Central memory CD8-positive, alpha-beta T cell (primary cell): ENCODE data around the gene NBEAL2.
A peak's percentile ranks its signal among the peaks of the same experiment; 100 is the strongest.

ENCODE experiments used
- ATAC-seq: fragments of 150-1000 bp; cut with Tn5 transposase; replicated peaks from 2 replicates; pipeline ENCODE4 v1.10.0; 2022; ENCODE audit warnings: mild to moderate bottlenecking, moderate FRiP score, moderate number of reproducible peaks; ENCODE audit not compliant: poor library complexity, severe bottlenecking; ENCODE audit errors: extremely low read depth
- DNase-seq, 2 donors: peaks; one replicate each; pipeline ENCODE4 v3.0.0; 2021; ENCODE audit warnings: low spot score in 2 of 2
- H3K27ac Mint-ChIP-seq: one replicate; pipeline ENCODE4 v1.8.0; 2022; ENCODE audit warnings: low read depth, mild to moderate bottlenecking, moderate library complexity, mixed read lengths
- H3K27me3 Mint-ChIP-seq: one replicate; pipeline ENCODE4 v1.8.0; 2022; ENCODE audit warnings: mixed read lengths
- H3K36me3 Mint-ChIP-seq: one replicate; pipeline ENCODE4 v1.8.0; 2022; ENCODE audit warnings: mild to moderate bottlenecking, moderate library complexity, mixed read lengths; ENCODE audit not compliant: insufficient read depth
- H3K4me1 Mint-ChIP-seq: one replicate; pipeline ENCODE4 v1.8.0; 2022; ENCODE audit warnings: mixed read lengths
- H3K4me3 Mint-ChIP-seq: one replicate; pipeline ENCODE4 v1.8.0; 2022; ENCODE audit warnings: mild to moderate bottlenecking, moderate library complexity, mixed read lengths
- H3K9me3 Mint-ChIP-seq: one replicate; pipeline ENCODE4 v1.8.0; 2022; ENCODE audit warnings: mixed read lengths

The NBEAL2 gene

DNA sequence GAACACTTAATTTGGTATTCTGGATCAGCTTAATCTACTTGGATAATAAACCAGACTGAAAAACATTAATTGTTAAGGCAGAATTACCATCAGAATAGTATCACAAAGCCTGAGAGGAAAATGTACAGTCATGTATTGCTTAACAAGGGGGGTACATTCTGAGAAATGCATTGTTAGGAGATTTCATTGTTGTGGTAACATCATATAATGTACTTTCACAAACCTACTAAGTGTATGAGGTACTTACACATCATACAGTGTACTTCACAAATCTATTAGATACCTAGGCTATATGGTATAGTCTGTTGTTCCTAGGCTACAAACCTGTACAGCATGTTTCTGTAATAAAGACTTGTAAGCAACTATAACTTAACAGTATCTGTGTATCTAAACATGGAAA, 68.2 kb downstream of the NBEAL2 start:
- ATAC-seq: no peak
- H3K4me3 Mint-ChIP-seq: no peak overlapping the region

DNA sequence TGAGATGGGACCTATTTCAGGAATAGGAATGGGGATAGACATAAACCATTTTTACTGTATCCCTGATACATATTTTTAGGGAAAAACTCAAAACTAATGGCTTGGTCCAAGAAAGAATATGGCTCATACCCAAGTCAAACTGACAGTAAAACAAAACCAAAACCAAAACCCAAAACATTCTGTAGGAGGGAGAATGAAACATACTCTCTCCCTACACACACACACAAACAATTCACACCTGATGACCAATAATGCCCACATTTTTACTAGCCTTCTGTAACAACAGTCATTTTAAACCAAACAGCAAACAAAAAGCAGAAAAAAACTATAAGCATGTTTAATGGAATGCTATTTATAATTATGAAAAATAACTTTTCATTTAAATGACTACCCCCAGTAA, 74.9 kb downstream of the NBEAL2 start:
- H3K4me3 Mint-ChIP-seq: no peak overlapping the region
- H3K27me3 Mint-ChIP-seq: no peaks in the 10 kb centered on the region
- ATAC-seq (no peak), DNase-seq (no peak)
- no peak overlapping the region for H3K27ac Mint-ChIP-seq
- H3K4me1 Mint-ChIP-seq: peaks cover 41% of the 10 kb centered on the region
- H3K36me3 Mint-ChIP-seq: peaks cover 41% of the 10 kb centered on the region
- no peaks in the 10 kb centered on the region for H3K9me3 Mint-ChIP-seq

More for the DNA sequence above, 68.2 kb downstream of the NBEAL2 start:
- H3K27ac Mint-ChIP-seq: no peak overlapping the region
- H3K36me3 Mint-ChIP-seq: peaks cover 34% of the 10 kb centered on the region
- H3K9me3 Mint-ChIP-seq: no peaks in the 10 kb centered on the region
- DNase-seq: no peak
- no peaks in the 10 kb centered on the region for H3K27me3 Mint-ChIP-seq
- peaks cover 6% of the 10 kb centered on the region for H3K4me1 Mint-ChIP-seq

DNA sequence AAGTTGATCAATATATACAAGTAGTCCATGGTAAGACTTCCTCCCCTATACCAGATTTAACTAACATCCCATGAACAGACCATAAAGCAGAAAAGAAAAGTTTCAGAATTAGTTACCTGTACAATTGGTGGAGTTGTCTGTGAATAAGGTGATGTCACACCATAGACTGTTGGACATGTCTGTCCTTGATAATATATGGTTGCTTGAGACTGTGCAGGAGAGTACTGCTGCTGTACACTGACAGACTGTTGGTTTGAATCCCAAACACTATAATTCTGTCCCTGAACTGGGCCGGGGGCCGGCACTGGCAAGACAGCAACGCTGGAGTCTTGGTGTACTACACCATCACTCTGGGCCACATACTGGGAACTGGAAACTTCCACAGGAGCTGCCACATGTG, 77.2 kb downstream of the NBEAL2 start:
- H3K27ac Mint-ChIP-seq: peak overlapping the region; percentile 92
- H3K4me3 Mint-ChIP-seq: no peak overlapping the region
- H3K9me3 Mint-ChIP-seq: no peaks in the 10 kb centered on the region
- H3K36me3 Mint-ChIP-seq: peaks cover 44% of the 10 kb centered on the region
- peaks cover 40% of the 10 kb centered on the region for H3K4me1 Mint-ChIP-seq
- DNase-seq (no peak), ATAC-seq (peak; percentile 2)
- no peaks in the 10 kb centered on the region for H3K27me3 Mint-ChIP-seq

DNA sequence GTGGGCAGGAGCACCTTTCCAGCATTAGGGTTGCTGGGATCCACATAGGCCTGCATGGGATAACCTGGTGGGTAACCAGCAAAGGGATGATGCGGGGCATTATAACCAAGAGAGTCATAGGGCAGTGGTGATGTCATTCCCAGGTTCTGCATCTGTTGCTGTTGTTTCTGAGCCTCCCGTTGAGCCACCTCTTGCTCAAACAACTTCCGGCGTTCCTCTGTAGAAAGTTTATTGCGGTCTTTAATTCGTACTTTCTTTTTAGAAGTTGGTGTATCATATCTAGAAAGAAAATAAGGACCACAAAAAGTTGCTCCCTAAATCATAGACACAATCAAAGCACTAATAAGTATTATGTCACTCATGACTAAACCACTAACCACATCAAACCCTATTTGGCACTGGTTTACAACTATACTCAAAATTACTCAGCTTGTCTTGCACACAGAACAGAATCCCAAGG, 77.8 kb downstream of the NBEAL2 start:
- Mint-ChIP-seq H3K4me1 (peaks cover 45% of the 10 kb centered on the region), H3K36me3 (peaks cover 41% of the 10 kb centered on the region), H3K27ac (peak overlapping the region; percentile 92), H3K27me3 (no peaks in the 10 kb centered on the region), H3K9me3 (no peaks in the 10 kb centered on the region), H3K4me3 (no peak overlapping the region)
- DNase-seq (peak; percentile 28 to 64), ATAC-seq (peak; percentile 90)
